ENCODE measurements around the gene INPP4B. TPM values are rescaled to one million over a fixed set of nuclear protein-coding genes. Genes with fewer than 3 reads are reported as not detected.

INPP4B gene
- polyA plus RNA-seq, 4 donors, result 7.5 to 10.6 (median 8.8) TPM

GRCh38 chr4:142497606-142498005 is 348.5 kb downstream of the INPP4B start:
- peak in 1 of 4 donors; percentile 3 for DNase-seq (ENCODE audit: low read depth in 4 of 4, low spot score in 3 of 4)

GRCh38 chr4:142493255-142494110 is 352.6 kb downstream of the INPP4B start:
- DNase-seq (ENCODE audit: low read depth in 4 of 4, low spot score in 3 of 4), result no peak

DNA sequence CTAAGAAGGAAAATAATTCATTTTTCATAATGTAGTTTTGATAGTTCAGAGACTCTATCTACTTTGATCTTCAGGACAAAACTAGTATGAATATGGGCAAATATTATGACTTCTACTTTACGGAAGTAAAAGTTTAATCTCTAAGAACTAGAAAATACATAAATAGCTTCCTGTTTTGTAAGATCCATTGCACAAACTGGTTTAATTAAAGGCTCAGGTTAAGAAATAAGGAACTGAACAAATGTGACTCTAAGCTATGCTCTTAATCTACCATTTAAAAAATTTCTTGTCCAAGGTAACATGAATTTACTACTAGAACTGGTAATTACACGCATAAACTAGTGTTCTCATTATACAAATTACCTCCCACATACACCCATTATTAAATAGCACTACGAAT is 360.6 kb downstream of the INPP4B start:
- no peak for DNase-seq (ENCODE audit: low read depth in 4 of 4, low spot score in 3 of 4)

- DNase-seq (ENCODE audit: low read depth in 4 of 4, low spot score in 3 of 4), result no peak
Measured at GRCh38 chr4:142480244-142480643, 365.9 kb downstream of the INPP4B start.

DNA sequence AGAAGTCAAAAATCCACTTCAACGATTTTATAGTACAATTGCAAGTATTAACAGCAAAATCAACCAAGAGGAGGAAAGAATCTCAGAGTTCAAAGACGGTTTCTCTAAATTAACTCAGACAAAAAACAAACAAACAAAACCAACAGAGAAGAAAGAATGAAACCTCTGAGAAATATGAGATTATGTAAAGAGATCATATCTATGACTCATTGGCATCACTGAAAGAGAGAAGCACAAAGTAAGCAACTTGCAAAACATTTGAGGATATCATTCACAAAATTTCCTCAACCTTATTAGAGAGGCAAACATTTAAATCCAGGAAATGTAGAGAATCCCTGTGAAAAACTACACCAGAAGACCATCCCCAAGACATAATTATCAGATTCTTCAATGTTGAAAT is 370.4 kb downstream of the INPP4B start:
- no peak for DNase-seq (ENCODE audit: low read depth in 4 of 4, low spot score in 3 of 4)

DNA sequence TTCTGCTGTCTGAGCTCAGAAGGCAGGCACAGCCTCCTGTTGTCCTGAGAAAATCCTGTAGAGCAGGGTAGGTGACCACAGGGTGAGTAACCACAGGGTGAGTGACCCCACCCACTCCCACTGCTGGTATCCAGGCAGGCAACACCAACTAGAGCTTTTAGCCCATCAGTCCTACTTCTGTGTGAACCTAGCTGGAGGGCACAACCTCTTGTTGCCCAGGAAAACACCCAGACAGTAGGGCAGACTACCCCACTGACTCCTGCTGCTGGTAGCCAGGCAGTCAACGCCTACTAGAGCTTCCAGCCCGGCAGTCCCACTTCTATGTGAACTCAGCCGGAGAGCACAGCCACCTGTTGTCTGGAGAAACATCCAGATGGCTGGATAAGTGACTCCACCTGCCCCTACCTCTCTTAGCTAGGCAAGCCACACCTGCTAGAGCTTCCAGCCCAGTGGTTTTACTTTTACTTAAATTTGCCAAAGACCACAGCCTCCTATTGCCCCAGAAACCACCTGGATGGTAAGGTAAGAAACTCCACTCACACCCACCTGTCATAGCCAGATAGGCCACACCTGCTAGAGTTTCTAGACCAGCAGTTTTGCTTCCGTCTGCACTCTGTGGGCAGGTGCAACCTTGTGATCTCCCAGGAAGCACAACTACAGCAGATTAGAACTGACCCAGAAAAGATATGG is 371.6 kb downstream of the INPP4B start:
- no peak for DNase-seq (ENCODE audit: low read depth in 4 of 4, low spot score in 3 of 4)

- no peak for DNase-seq (ENCODE audit: low read depth in 4 of 4, low spot score in 3 of 4)
Measured at GRCh38 chr4:142473960-142474338, 372.2 kb downstream of the INPP4B start.

GRCh38 chr4:142473218-142473959 is 372.7 kb downstream of the INPP4B start:
- no peak for DNase-seq (ENCODE audit: low read depth in 4 of 4, low spot score in 3 of 4)

DNA sequence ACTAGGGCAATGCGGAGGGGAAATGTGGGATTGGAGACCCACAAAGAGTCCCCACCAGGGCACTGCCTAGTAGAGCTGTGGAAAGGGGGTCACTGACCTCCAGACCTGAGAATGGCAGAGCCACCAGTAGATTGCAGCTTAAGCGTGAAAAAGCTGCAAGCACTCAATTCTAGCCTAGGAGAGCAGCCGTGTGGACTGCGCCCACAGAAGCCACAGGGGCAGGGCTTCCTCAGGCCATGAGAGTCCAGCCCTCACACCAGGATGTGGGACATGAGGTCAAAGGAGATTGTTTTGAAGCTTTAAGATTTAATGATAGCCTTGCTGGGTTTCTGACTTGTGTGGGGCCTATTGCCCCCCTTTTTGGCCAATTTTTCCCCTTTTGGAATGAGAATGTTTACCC is 379.0 kb downstream of the INPP4B start:
- DNase-seq (ENCODE audit: low read depth in 4 of 4, low spot score in 3 of 4), result no peak

- no peak for DNase-seq (ENCODE audit: low read depth in 4 of 4, low spot score in 3 of 4)
Measured at GRCh38 chr4:142465526-142465925, 380.6 kb downstream of the INPP4B start.

GRCh38 chr4:142463206-142463605 is 382.9 kb downstream of the INPP4B start:
- DNase-seq (ENCODE audit: low read depth in 4 of 4, low spot score in 3 of 4), result no peak

DNA sequence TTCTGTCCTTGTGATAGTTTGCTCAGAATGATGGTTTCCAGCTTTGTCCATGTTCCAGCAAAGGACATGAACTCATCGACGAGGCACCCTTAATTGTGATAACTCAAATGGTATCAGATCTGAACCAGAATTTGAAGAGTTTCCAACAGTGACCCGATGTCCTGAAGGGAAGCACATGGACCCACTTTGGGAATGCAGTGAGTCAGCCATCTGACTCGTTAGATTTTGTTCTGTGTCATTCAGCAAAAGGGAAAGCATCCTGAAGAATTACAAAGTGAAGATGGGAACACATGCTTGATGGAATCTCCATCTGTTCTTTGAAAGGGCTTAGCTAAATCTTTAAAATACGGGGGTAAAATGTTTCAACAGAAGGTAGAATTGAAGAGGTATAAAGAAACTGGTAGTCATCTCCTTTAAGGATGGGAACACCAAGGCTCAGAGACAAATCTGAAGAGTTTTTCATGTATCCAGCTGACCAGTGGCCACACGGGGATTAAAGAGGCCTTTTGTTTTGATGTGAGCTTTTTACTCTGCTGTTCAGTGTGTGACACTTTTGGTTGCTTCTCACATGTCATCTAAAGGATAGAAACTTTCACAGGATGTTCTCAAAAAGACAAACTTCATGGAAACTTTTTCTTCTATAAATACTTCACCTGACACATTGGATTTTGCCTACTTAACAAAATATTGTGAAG is 393.8 kb downstream of the INPP4B start:
- DNase-seq (ENCODE audit: low read depth in 4 of 4, low spot score in 3 of 4), result no peak

DNA sequence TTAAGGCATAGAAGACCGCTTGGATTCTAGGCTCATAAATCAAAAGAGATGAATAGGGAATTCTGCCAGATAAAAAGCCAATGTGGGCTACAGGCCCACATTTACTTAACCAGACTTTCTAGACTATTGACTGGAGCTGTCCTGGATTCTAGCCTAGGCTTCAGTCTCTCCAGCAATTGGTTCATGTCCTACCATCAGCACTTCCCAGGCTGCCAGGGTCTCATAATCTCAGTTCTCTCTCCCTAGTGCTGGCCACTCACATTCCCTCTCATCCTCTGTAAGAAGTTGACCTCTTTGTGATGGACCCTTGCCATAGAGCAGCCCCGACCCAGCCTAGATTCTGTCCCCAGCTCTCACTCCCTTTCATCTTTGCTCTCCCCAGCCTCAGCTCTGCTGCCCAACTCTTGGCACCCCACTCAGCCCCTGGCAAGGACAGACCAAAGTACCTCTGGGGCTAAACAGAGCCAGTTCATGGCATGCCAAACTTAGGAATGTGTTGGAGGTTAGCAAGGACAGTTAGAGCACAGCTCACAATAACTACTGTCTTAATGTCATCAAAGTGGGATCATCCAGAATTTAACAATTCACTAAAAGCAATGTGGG is 396.2 kb downstream of the INPP4B start:
- no peak for DNase-seq (ENCODE audit: low read depth in 4 of 4, low spot score in 3 of 4)

DNA sequence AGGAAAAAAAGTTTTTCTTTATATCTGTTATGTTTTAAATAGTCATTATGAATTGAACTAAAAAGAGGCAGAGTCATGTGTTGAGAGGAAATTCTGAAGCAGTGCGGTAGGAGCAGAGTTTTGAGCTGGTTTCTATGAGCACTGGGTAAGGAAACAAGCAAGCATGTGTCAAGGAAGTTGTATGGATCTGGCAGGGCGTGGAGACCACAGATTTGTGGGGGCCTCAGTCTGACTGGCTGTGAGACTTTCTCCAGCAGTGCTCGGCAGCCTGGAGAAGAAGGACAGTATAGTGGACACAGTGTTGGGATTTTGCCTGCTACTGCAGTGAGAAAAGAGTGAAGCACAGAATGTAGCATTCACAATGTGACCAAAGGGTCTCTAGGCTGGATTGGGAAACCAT is 399.1 kb downstream of the INPP4B start:
- no peak for DNase-seq (ENCODE audit: low read depth in 4 of 4, low spot score in 3 of 4)

DNA sequence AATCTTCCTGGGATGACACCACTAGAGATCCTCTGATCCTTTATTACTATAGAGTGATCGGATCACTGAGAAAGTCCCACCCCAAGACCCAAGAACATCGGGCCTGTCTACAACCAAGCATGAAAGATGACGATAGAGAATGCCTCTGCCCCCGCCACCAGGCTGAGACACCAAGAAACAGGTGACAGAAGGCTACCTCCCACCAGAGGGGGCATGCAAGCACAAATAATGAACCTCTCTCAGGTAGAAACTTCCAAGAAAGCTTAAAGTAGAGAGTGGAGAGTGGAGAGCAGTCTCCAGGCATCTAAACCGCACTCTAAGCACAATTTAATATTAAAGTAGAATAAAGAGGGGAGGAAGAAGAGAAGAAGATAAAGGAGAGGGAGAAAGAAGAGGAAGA is 402.6 kb downstream of the INPP4B start:
- DNase-seq (ENCODE audit: low read depth in 4 of 4, low spot score in 3 of 4), result no peak

GRCh38 chr4:142440093-142440492 is 406.0 kb downstream of the INPP4B start:
- no peak for DNase-seq (ENCODE audit: low read depth in 4 of 4, low spot score in 3 of 4)

- no peak for DNase-seq (ENCODE audit: low read depth in 4 of 4, low spot score in 3 of 4)
Measured at GRCh38 chr4:142435599-142436235, 410.4 kb downstream of the INPP4B start.

DNA sequence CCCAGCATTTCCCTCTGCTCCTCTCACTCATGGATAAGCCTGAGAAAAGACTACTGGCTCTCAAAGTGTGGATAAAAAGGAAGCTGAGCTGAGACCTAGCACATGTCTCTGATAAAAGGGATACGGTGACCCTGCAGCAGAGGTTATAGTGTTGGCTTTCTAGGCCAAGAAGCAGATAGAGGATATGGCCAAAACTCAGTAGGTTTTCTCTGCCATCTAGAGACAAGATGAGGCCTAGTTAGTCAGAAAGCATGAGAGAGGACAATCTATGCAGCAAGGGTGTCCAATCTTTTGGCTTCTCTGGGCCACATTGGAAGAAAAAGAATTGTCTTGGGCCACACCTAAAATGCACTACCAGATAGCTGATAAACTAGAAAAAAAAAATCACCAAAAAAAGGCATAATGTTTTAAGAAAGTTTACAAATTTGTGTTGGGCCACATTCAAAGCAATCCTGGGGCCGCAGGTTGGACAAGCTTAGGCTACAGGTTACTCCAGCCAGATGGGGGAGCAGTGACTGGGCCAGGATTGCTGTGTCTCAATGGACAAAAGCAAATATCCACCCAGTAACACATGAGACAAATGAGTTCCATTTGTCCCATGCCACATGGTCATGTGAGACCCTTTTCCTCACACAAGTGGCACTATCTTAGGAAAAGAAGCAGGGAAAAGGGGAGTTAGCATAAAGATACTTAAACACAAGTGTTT is 411.4 kb downstream of the INPP4B start:
- DNase-seq (ENCODE audit: low read depth in 4 of 4, low spot score in 3 of 4), result no peak

- no peak for DNase-seq (ENCODE audit: low read depth in 4 of 4, low spot score in 3 of 4)
Measured at GRCh38 chr4:142428715-142429114, 417.4 kb downstream of the INPP4B start.

Data from right renal pelvis (tissue), 4 donors.